Prostate gland (tissue), 2 donors: ENCODE results near the gene PEX26. TPM values are rescaled to one million over a fixed set of nuclear protein-coding genes. Genes with fewer than 3 reads are reported as not detected.

Experiments used
- DNase-seq: peaks from one replicate; pipeline ENCODE4 v3.0.0-alpha.2; 2019; ENCODE audit warnings: low spot score
- H3K27ac ChIP-seq, 2 donors: fragments of 200-600 bp; sonication (generic); 2 replicates each; pipeline ENCODE4 v1.5.1; 2017 to 2019
- H3K27me3 ChIP-seq: fragments of 200-600 bp; sonication (generic); replicated peaks from 2 replicates; pipeline ENCODE4 v1.5.1; 2019; ENCODE audit not compliant: insufficient read depth
- H3K36me3 ChIP-seq, 2 donors: fragments of 200-600 bp; sonication (generic); 1 replicate in 1 of 2; 2 replicates in 1 of 2; pipeline versions ENCODE4 v1.5.1 to v1.8.1; 2017 to 2019
- H3K4me1 ChIP-seq: fragments of 200-600 bp; sonication (generic); replicated peaks from 2 replicates; pipeline ENCODE4 v1.5.1; 2019
- H3K4me3 ChIP-seq, 2 donors: fragments of 200-600 bp; sonication (generic); 2 replicates each; pipeline ENCODE4 v1.5.1; 2017 to 2019
- H3K9me3 ChIP-seq: fragments of 200-600 bp; sonication (generic); 2 replicates; pipeline ENCODE4 v1.5.1; 2017
- POLR2A ChIP-seq: fragments of 450-650 bp; IDR thresholded peaks from one replicate; pipeline ENCODE4 v1.6.1; 2016; ENCODE audit warnings: antibody characterized with exemption, mild to moderate bottlenecking
- POLR2AphosphoS5 ChIP-seq: sonication (generic); formaldehyde crosslinking; IDR thresholded peaks from one replicate; pipeline ENCODE4 v1.6.1; 2017; ENCODE audit warnings: antibody characterized with exemption
- whole genome bisulfite sequencing: methylation state at CpG from one replicate; pipeline ENCODE4 v1.1.5; 2018; 5-methylcytosine and 5-hydroxymethylcytosine counted together
- intact Hi-C: fragments of 100-400 bp; cut with DNase I; formaldehyde crosslinking; loops from one replicate; pipeline ENCODE4 v1.14.2; 2022
- total RNA-seq, 2 donors: library from RNA; depleted of rRNA; stranded (reverse); fragments of >200 nt; gene quantifications; one replicate each; pipeline ENCODE4 v1.1.0, GENCODE V29; 2016
- TF ChIP-seq, protein P1 (sequence below), 4 experiments: fragments of 200-600 bp in 2 of 4; fragments of 450-650 bp in 2 of 4; sonication (generic) in 2 of 4; IDR thresholded peaks; 1 replicate in 3 of 4; 2 replicates in 1 of 4; pipeline ENCODE4 v1.5.1; 2016 to 2019; ENCODE audit warnings: antibody characterized with exemption in 4 of 4, mild to moderate bottlenecking in 2 of 4, moderate library complexity in 2 of 4

Gene PEX26
- total RNA-seq, 2 donors from 2014 or later: 34.7 to 38.2 TPM

DNA sequence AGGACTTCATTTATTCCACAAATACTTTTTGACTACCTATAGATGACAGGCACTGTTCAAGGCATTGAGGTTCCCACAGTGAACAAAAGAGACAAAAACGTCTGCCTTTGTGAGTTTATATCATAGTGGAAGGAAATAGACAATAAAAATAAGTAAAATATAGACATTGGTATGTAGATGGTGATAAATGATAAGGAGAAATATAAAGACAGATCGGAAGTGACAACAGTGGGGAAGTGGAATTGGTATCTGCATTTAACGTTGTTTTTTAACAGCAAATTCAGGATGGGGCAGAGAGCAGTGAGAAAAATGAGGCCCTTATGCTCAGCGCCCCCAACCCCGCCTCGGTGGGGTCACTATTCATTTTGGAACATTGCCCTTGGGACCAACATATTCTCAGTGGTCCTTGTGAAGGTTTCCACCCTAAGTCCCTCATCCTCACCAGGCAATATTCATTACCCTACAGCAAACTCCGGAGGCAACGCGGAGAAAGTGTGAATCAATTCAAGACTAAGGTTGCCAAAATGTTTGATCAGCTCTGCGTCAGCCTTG is 627 bp upstream of the PEX26 start:
- H3K27me3 ChIP-seq: no peaks in the 10 kb centered on the region

DNA sequence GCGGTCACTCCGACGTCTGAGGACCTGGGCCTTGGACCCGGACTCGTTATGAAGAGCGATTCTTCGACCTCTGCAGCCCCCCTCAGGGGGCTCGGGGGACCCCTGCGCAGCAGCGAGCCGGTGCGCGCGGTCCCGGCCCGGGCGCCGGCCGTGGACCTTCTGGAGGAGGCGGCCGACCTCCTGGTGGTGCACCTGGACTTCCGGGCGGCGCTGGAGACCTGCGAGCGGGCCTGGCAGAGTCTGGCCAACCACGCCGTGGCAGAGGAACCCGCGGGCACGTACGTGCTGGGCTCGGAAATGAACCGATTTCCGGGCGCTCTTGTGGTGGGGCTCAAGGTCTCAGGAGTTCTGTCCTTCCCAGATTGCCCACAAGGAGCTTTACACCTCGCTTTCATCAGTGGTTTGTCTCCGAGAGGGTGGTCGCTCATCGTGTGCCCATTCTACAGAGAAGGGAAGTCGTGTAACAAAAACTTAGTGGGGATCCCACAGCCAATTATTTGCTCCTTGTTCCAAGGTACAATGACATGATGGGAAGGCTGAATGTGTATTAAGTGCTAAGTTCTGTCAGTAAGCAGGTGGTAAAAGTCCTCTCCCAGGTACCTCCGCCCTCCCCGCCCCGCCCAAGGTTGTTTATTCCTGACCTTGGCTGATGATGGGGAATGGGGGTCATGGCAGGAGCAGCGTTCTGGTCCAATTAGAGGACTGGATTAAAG is 695 bp downstream of the PEX26 start:
- Histone ChIP-seq H3K27me3 (no peaks in the 10 kb centered on the region), H3K9me3 (no peaks in the 10 kb centered on the region), H3K4me1 (peaks cover 19% of the 10 kb centered on the region), H3K36me3 (no peaks in the 10 kb centered on the region), H3K27ac (peak overlapping the region; percentile 71 to 82), H3K4me3 (peak overlapping the region; percentile 88 to 89)
- intact Hi-C loops: loop anchor here (5.0 kb wide), 1 partner anchor 171 kb away; no protein-coding TSS in a partner anchor
- DNase-seq: no peak
- WGBS: 7% methylated on average over 44 of the region's 45 CpGs
- TF ChIP-seq, protein P1, sequence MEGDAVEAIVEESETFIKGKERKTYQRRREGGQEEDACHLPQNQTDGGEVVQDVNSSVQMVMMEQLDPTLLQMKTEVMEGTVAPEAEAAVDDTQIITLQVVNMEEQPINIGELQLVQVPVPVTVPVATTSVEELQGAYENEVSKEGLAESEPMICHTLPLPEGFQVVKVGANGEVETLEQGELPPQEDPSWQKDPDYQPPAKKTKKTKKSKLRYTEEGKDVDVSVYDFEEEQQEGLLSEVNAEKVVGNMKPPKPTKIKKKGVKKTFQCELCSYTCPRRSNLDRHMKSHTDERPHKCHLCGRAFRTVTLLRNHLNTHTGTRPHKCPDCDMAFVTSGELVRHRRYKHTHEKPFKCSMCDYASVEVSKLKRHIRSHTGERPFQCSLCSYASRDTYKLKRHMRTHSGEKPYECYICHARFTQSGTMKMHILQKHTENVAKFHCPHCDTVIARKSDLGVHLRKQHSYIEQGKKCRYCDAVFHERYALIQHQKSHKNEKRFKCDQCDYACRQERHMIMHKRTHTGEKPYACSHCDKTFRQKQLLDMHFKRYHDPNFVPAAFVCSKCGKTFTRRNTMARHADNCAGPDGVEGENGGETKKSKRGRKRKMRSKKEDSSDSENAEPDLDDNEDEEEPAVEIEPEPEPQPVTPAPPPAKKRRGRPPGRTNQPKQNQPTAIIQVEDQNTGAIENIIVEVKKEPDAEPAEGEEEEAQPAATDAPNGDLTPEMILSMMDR (IDR thresholded peaks at IDR 0.05): no peak
- no peak for TF ChIP-seq POLR2AphosphoS5

More for the DNA sequence above, 627 bp upstream of the PEX26 start:
- intact Hi-C loops: loop anchor here (2.0 to 5.0 kb wide), 2 partner anchors 76 to 170 kb away; no protein-coding TSS in a partner anchor
- Histone ChIP-seq H3K4me1 (peaks cover 19% of the 10 kb centered on the region), H3K4me3 (peak overlapping the region; percentile 88 to 89), H3K36me3 (no peaks in the 10 kb centered on the region), H3K27ac (peak overlapping the region; percentile 71 to 82), H3K9me3 (no peaks in the 10 kb centered on the region)
- no peak for DNase-seq
- 4% methylated on average over 10 of the region's 10 CpGs for WGBS
- TF ChIP-seq, protein P1 (IDR thresholded peaks at IDR 0.05): no peak
- no peak for TF ChIP-seq POLR2A
- TF ChIP-seq POLR2AphosphoS5: no peak

DNA sequence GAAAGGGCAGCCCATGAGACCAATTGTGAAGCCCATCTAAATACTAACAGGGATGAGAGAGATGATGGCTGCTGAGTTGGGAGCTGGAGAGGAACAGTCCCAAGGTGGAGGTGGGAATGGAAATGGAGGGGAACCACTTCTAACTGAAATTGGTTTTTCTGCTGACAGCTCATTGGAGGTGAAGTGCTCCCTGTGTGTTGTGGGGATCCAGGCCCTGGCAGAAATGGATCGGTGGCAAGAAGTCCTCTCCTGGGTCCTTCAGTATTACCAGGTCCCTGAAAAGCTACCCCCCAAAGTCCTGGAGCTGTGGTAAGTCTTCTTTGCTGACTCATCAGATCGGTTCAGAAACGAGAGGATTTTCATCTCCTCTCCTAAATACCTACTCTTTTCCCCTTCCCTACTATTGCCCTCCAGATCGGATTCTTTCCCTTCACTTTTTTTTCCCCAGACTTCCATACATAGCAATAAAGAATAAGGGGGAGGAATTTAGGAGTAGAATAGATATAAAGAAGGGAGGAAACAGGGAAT is 2.0 kb downstream of the PEX26 start:
- intact Hi-C loops: loop anchor here (5.0 kb wide), 1 partner anchor 172 kb away; no protein-coding TSS in a partner anchor
- Histone ChIP-seq H3K36me3 (no peaks in the 10 kb centered on the region), H3K27ac (no peak overlapping the region), H3K9me3 (no peaks in the 10 kb centered on the region), H3K4me1 (peaks cover 19% of the 10 kb centered on the region), H3K27me3 (no peaks in the 10 kb centered on the region), H3K4me3 (no peak overlapping the region)
- TF ChIP-seq, protein P1 (IDR thresholded peaks at IDR 0.05): no peak
- TF ChIP-seq POLR2AphosphoS5 (no peak), POLR2A (no peak)
- DNase-seq: no peak
- 61% methylated on average over 4 of the region's 4 CpGs for WGBS

DNA sequence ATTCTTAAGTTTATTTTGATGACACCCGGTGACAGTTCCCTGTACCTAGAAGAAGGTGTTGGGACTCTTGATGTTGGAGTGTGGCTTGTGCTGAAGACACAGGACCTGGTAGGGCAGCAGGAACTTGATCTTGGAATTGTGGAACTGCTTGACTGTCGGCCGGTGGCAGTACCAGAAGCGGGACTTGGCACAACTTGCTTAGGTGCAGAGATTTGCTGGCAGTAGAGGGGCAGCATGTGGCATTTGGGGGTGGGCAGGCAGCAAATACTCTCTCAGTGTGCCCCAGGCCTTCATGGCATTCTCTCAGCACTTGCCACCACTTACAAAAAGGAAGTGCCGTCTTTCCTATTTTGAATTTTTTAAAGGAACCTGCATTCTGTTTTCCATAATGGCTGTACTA is 3.6 kb downstream of the PEX26 start:
- 82% methylated on average over 5 of the region's 5 CpGs for WGBS
- H3K27me3 ChIP-seq: no peaks in the 10 kb centered on the region
- H3K9me3 ChIP-seq: no peaks in the 10 kb centered on the region
- peaks cover 12% of the 10 kb centered on the region for H3K4me1 ChIP-seq
- no peak for DNase-seq
- no peak overlapping the region for H3K27ac ChIP-seq
- intact Hi-C loops: no loop called here
- TF ChIP-seq POLR2AphosphoS5 (no peak), POLR2A (no peak)
- TF ChIP-seq, protein P1 (IDR thresholded peaks at IDR 0.05): no peak
- no peaks in the 10 kb centered on the region for H3K36me3 ChIP-seq
- no peak overlapping the region for H3K4me3 ChIP-seq
